GM12872 (cell line): Measurements from ENCODE around the gene A1BG.

Experiments
- CTCF ChIP-seq: IDR thresholded peaks from 3 replicates; pipeline ENCODE4 v1.5.1; 2011; ENCODE audit warnings: low read depth, mild to moderate bottlenecking, low read length, moderate library complexity; ENCODE audit not compliant: insufficient read depth

The A1BG gene

GRCh38 chr19:58361900-58362271 is 8.6 kb upstream of the A1BG start:
- TF ChIP-seq CTCF: no peak

GRCh38 chr19:58357481-58358145 is 4.3 kb upstream of the A1BG start:
- no peak for TF ChIP-seq CTCF

GRCh38 chr19:58356766-58357480 is 3.6 kb upstream of the A1BG start:
- no peak for TF ChIP-seq CTCF

GRCh38 chr19:58355908-58356765 is 2.8 kb upstream of the A1BG start:
- TF ChIP-seq CTCF: no peak

- TF ChIP-seq CTCF: no peak
Observed at GRCh38 chr19:58355215-58355796, 2.0 kb upstream of the A1BG start.

- TF ChIP-seq CTCF: no peak
Observed at GRCh38 chr19:58354478-58355030, 1.3 kb upstream of the A1BG start.
